Measurements from ENCODE around the gene XPR1.

GRCh38 chr1:180614730-180615129, 17.1 kb upstream of the XPR1 start:
- TF ChIP-seq TEAD4 (IDR thresholded peaks at IDR 0.05) (no peak), RAD21 (IDR thresholded peaks at IDR 0.05; ENCODE audit: low read depth) (no peak), REST (IDR thresholded peaks at IDR 0.05; ENCODE audit: low read depth) (no peak), CEBPB (IDR thresholded peaks at IDR 0.05) (no peak), ZBTB7A (IDR thresholded peaks at IDR 0.05; ENCODE audit: low read depth) (no peak), TCF12 (IDR thresholded peaks at IDR 0.05; ENCODE audit: low read depth) (no peak), USF1 (IDR thresholded peaks at IDR 0.05) (no peak), EGR1 (IDR thresholded peaks at IDR 0.05) (no peak), CREB1 (IDR thresholded peaks at IDR 0.05; ENCODE audit: low read depth) (no peak), MAX (IDR thresholded peaks at IDR 0.05) (no peak), NFIC (IDR thresholded peaks at IDR 0.05) (no peak), EP300 (IDR thresholded peaks at IDR 0.05; ENCODE audit: borderline replicate concordance) (no peak), TAF1 (IDR thresholded peaks at IDR 0.05; ENCODE audit: low read depth) (no peak)

All from Ishikawa (cell line).